ENCODE measurements around the gene TMEM26. TPM values are rescaled to one million over a fixed set of nuclear protein-coding genes. Genes with fewer than 3 reads are reported as not detected.

TMEM26 gene
- total RNA-seq, 4 donors from 2014 or later, result 0.22 to 1.0 TPM; not detected in 2

- TF ChIP-seq, protein P1, sequence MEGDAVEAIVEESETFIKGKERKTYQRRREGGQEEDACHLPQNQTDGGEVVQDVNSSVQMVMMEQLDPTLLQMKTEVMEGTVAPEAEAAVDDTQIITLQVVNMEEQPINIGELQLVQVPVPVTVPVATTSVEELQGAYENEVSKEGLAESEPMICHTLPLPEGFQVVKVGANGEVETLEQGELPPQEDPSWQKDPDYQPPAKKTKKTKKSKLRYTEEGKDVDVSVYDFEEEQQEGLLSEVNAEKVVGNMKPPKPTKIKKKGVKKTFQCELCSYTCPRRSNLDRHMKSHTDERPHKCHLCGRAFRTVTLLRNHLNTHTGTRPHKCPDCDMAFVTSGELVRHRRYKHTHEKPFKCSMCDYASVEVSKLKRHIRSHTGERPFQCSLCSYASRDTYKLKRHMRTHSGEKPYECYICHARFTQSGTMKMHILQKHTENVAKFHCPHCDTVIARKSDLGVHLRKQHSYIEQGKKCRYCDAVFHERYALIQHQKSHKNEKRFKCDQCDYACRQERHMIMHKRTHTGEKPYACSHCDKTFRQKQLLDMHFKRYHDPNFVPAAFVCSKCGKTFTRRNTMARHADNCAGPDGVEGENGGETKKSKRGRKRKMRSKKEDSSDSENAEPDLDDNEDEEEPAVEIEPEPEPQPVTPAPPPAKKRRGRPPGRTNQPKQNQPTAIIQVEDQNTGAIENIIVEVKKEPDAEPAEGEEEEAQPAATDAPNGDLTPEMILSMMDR (IDR thresholded peaks at IDR 0.05; ENCODE audit: low read depth), result no peak
Measured at GRCh38 chr10:61376908-61377368, 76.2 kb downstream of the TMEM26 start.

DNA sequence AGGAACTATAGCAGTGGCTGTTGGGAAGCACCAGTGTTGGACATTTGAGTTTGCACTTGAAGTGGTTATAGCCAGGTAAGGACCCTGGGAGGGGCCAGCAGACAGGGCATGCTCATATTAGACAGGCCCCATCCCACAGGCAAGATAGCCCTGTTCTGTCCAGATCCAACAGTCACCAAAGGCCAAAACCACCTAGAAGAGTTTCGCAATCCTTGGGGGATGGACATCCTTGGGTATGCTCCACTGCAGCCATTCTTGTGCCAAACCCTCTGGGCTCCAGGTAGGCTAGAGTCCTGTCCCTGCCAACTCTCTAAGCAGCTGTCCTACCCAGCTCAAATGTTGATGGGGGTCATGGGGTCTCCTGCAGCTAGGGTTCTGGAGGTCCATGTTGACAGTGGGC, 76.8 kb downstream of the TMEM26 start:
- TF ChIP-seq, protein P1 (IDR thresholded peaks at IDR 0.05; ENCODE audit: low read depth), result no peak

DNA sequence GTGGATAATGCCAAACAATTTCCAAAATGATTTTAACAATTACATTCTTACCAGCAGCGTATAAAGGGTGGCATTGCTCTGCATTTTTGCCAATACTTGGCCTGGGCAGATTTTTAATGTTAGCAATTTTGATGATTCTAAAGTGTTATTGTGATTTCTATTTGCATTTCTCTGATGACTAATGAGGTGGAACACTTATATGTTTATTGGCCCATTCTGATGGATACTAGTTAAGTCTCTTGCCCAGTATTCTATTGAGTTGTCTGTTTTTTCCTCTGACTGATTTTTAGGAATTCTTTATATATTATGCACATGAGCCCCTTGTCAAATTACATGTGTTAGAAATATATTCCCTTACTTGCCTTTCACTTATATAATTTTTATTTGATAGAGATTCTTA, 86.8 kb downstream of the TMEM26 start:
- TF ChIP-seq, protein P1 (IDR thresholded peaks at IDR 0.05; ENCODE audit: low read depth), result no peak

DNA sequence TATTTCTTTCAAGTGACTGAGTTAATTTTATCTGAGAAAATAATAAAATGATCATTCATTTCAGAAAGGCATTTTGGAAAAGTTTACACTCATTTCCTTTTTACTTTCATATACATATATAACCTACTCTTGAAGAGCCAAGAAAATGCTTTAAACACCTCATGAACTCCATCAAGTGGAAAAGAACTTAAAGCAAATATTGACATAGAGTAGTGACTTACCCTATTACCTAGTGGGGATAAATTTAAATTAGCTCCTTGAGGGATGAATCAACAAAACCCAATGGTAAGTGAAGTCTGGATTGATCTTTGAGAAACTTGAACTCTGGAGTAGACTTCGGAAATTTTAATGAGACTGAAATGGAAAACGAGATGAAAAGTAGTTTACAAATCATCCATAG, 88.6 kb downstream of the TMEM26 start:
- TF ChIP-seq, protein P1 (IDR thresholded peaks at IDR 0.05; ENCODE audit: low read depth), result no peak

GRCh38 chr10:61363006-61363405, 90.2 kb downstream of the TMEM26 start:
- TF ChIP-seq, protein P1 (IDR thresholded peaks at IDR 0.05; ENCODE audit: low read depth), result no peak

GRCh38 chr10:61359452-61359851, 93.7 kb downstream of the TMEM26 start:
- TF ChIP-seq, protein P1 (IDR thresholded peaks at IDR 0.05; ENCODE audit: low read depth), result no peak

GRCh38 chr10:61357687-61358086, 95.5 kb downstream of the TMEM26 start:
- TF ChIP-seq, protein P1 (IDR thresholded peaks at IDR 0.05; ENCODE audit: low read depth), result no peak

Other genes starting within 250 kb of the TMEM26 start
- gene CABCOCO1, start 209.5 kb upstream of the TMEM26 start, total RNA-seq, result under 1 TPM in 2 of 4 donors, not detected in 2; 0.22 to 0.82 TPM